CD4-positive, alpha-beta T cell treated with Interleukin-17A for 1 hour (primary cell): Measurements from ENCODE around the gene TECTA.
"Not testable (repeated sequence)": the region's sequence is repeated elsewhere in the genome, so short reads cannot be mapped to it uniquely, and the experiment has no call there.

Experiments used
- DNase-seq: peaks from one replicate; pipeline ENCODE4 v3.0.0-alpha.2; 2020

The TECTA gene

GRCh38 chr11:121132211-121132976, 31.4 kb downstream of the TECTA start:
- no peak for DNase-seq

DNA sequence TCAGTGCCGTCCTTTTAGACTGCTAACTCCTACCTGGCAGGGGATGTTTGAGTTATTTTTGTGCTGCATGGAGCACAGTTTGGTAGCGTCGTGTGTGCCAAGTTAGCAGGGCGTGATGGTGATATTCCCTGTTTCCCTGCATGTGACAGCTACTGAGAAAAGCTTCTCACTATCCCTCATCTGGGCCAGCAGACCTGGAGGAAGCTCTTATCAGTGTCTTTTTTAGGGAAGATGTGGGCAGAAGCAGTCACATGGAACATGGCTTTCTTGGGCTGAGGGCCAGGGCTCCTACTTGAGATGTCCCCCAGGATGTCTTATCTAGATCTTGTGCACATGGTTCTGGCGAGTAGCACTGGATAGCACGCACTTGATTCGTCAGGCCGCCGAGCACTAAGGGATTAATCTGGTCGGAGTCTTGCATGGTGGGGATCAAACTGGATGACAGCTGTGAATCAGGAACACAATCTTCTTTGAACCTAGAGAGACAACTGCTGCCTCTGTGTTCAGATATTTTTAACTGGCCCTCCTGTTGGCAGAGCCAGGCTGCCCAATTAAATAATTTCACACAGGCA, 33.8 kb downstream of the TECTA start:
- DNase-seq: no peak

DNA sequence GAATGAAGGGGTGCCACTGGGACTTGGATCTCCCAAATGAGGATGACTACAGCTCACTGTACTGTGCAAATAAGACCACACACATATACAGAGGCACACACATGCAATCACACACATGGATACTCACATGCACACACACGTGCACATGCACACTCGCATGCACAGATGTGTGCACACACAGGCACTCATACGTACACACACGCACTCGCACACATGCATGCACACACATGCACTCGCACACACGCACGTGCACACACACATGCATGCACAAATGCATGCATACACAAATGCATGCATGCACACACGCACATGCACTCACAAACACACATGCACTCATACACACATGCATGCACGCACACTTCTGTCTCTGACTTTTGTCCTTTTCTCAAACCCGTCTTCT, 36.0 kb downstream of the TECTA start:
- DNase-seq: no peak

DNA sequence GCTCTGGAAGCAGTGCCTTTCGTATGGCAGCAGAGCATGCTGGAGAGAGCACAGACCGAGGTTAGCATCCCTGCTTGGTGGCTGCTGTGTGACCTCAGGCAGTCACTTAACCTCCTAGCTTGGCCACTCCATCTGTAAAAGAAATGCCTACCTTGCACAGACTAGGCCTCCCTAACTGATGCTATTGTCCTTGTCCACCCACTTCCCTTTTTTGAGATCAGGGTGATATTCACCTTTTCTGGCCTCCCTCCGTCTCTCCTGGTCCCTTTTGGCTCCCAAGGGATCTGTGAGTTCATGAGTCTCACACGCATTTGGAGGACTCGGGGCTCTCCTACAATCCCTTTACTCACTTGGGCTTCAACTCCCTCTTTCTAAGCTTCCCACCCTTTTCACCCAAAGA, 37.2 kb downstream of the TECTA start:
- DNase-seq: no peak

DNA sequence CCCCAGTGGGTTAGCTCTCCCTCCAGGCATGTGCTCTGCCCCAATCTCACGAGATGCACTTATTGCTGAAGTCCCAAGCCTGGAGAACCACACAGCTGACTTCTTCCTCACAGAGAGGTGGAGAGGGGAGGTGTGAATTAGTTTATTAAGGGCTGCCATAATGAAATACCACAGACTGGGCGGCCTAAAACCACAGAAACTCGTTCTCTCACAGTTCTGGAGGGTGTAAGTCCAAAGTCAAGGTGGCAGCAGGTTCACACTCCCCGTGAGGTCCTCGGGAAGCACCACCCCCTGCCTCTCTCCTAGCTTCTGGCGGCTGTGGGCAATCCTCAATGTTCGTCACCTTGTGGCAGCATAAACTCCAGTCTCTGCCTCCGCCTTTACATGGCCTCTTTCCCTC, 39.3 kb downstream of the TECTA start:
- no peak for DNase-seq

- no peak for DNase-seq
Observed at GRCh38 chr11:121141066-121141465, 40.0 kb downstream of the TECTA start.

DNA sequence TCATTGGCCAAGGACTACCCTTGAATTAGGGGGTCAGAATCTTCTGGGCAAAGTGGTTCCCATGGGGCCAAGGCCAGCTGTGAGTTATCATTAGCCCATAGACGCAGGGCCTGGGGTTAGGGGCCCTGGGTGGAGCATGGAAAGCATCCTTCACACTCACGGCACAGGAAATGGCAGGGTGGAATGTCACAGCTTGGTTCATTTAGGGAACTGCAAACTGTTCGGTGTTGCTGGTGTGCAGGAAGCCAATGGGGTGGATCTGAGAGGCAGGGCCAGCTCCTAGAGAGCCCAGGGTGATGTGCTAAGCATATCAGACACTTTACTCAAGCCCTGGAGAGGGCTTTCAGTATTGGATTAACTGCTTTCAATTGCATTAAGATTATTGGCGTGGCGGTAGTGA, 42.9 kb downstream of the TECTA start:
- no peak for DNase-seq

DNA sequence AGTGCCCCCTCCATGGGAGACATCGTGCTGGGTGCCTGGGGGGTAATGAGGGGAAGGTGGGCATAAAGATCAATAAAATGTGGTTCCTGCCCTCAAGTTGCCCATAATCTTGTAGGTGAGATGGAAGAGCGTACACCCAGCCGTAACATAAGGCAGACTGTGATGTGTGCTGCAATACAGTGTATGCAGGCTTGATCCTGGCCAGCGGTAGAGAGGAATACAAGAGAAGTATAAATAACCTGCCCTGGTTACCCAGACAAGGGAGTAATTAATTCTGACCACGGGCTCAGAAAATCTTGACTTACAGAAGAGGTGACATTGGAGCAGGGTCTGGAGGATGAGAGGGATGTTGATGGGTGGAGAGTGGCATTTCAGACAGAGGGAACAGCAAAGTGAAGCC, 43.7 kb downstream of the TECTA start:
- DNase-seq: no peak

DNA sequence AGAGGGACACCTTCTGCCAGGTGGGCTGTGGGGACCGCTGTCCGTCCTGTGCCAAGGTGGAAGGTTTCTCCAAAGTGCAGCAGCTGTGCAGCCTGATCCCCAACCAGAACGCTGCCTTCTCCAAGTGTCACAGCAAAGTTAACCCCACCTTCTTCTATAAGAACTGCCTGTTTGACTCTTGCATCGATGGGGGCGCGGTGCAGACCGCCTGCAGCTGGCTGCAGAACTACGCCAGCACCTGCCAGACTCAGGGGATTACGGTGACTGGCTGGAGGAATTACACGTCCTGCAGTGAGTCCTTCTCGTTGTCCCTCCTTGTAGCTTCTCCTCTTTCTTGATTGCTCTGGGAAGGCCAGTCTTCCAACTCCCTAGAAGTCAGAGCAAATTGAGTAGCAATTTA, 44.8 kb downstream of the TECTA start:
- no peak for DNase-seq

- no peak for DNase-seq
Observed at GRCh38 chr11:121149116-121149515, 48.1 kb downstream of the TECTA start.

- no peak for DNase-seq
Observed at GRCh38 chr11:121151207-121151688, 50.2 kb downstream of the TECTA start.

GRCh38 chr11:121152764-121153163, 51.7 kb downstream of the TECTA start:
- DNase-seq: no peak

- no peak for DNase-seq
Observed at GRCh38 chr11:121153472-121153871, 52.4 kb downstream of the TECTA start.

- DNase-seq: no peak
Observed at GRCh38 chr11:121154486-121155314, 53.7 kb downstream of the TECTA start.

GRCh38 chr11:121157756-121158155, 56.7 kb downstream of the TECTA start:
- no peak for DNase-seq

GRCh38 chr11:121159741-121160140, 58.7 kb downstream of the TECTA start:
- no peak for DNase-seq

GRCh38 chr11:121161349-121161917, 60.4 kb downstream of the TECTA start:
- no peak for DNase-seq

DNA sequence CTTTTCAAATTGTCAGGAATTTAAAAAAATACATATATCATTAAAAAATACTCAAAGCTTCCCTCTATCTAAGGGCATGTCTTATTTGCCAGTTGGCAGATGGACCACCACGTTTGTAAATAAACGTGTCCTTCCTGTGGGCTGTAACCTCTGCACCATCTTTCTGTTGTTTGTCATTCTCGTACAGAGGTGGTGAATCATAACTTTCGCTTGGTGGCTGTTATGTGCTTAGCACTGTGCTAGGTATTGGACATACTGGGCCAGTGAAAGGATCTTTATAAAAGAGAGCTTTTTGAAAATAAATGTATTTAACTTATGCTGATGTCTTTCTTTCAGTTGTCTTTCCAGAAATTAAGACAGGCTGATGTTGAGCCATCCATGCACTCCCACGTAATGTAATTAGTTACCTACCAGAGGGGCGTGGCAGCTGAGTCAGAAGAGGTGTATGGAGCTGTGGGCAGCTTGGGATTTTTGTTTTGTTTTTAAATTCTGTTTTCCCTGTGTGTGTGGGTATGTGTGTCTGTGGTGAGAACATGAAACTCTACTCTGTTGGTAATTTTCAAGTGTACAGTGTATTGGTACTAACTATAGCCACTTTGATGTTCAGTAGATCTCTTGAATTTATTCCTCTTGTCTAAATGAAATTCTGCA, 62.7 kb downstream of the TECTA start:
- no peak for DNase-seq

GRCh38 chr11:121177629-121178028, 76.6 kb downstream of the TECTA start:
- DNase-seq: not testable (repeated sequence)

- DNase-seq: no peak
Observed at GRCh38 chr11:121179306-121179705, 78.3 kb downstream of the TECTA start.

DNA sequence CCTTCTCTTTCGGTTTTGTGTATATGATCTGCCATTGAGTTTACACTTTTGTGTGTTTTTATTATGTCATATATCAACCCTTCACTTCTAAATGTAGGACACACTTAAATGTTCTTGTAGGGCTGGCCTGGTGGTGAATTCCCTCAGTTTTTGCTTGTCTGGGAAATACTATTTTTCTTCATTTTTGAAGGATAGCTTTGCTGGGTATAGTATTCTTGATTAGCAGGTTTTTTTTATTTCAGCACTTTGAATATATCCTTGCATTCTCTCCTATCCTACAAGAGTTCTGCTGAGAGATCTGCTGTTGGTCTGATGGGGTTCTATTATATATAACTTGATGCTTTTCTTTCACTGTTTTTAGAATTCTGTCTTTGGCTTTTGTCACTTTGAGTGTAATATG, 79.1 kb downstream of the TECTA start:
- no peak for DNase-seq

DNA sequence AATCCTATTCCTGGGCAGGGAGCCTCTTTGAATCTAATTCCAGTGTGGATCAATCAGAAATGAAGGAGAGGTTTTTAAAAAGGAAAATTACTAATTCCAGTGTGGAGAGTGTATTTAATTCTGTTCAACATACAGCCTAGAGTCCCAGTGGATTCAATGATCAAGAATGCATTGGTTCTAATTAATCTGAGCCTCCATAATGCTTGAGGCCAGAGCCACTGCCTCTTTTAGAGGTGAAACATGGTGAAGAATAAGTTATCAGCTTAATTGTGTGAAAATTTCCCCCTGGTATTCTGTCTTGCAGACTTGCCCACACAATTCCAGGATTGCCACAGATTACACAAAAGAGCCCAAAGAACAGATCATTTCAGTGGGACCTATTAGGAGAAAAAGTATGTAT, 87.7 kb downstream of the TECTA start:
- DNase-seq: no peak

GRCh38 chr11:121191818-121192217, 90.8 kb downstream of the TECTA start:
- DNase-seq: no peak
